Measurements from ENCODE around the gene SPTB.

The SPTB gene

DNA sequence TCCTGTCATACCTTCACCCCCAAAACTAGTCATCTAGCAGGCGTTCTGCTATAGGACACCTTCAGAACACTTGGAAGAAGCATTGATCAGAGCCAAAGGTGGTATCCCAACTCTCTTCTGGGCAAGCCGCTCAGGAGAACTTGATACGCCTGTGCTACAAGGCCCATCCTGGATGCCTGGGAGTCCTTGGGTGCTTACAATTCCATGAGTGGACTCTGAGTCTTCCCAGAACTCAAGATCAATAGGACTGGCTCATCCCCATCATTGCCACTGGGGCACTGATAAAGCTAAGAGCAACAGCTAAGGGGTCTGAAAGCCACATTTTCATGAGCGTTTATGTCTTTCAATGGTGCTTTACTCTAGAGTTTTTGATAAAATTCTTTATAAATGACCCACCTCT is 1.9 kb downstream of the SPTB start:
- Histone ChIP-seq H3K4me1 (ENCODE audit: control insufficient read depth in 2 of 2, insufficient read depth in 1 of 2, low read depth in 1 of 2, low read length in 2 of 2) (peaks cover 0 to 5% of the 10 kb centered on the region in 2 donors), H3K4ac (ENCODE audit: low read length) (no peak overlapping the region), H3K23ac (ENCODE audit: low read depth, low read length, poor library complexity) (no peak overlapping the region), H3K27ac (replicated peaks; ENCODE audit: low read length) (no peak overlapping the region), H3K9me3 (replicated peaks in 1 of 2; ENCODE audit: control insufficient read depth in 2 of 2, insufficient read depth in 1 of 2, low read depth in 1 of 2, low read length in 2 of 2) (no peaks in the 10 kb centered on the region), H4K8ac (ENCODE audit: low read depth, low read length) (no peak overlapping the region), H3K9ac (ENCODE audit: low read depth, low read length, poor library complexity) (no peak overlapping the region), H3K4me2 (ENCODE audit: insufficient read depth, low read length, poor library complexity, severe bottlenecking) (no peak overlapping the region), H2BK5ac (ENCODE audit: low read length) (no peak overlapping the region), H2BK15ac (ENCODE audit: low read length) (no peak overlapping the region), H3K14ac (ENCODE audit: low read length) (no peak overlapping the region), H2AK5ac (ENCODE audit: low read depth, low read length) (no peak overlapping the region), H3K27me3 (ENCODE audit: control insufficient read depth in 3 of 3, insufficient read depth in 3 of 3, low read depth in 1 of 3, low read length in 3 of 3) (peaks cover 5 to 97% (median 31%) of the 10 kb centered on the region in 3 experiments), H2AFZ (ENCODE audit: low read length) (no peak overlapping the region), H4K91ac (ENCODE audit: low read depth, low read length, poor library complexity) (no peak overlapping the region), H3K4me3 (ENCODE audit: low read length in 2 of 2) (no peak overlapping the region), H2BK12ac (ENCODE audit: low read length) (no peak overlapping the region), H3K79me1 (ENCODE audit: low read depth, low read length) (no peaks in the 10 kb centered on the region), H3K36me3 (replicated peaks in 1 of 2; ENCODE audit: control insufficient read depth in 2 of 2, insufficient read depth in 2 of 2, low read length in 2 of 2) (no peaks in the 10 kb centered on the region), H3K18ac (ENCODE audit: low read length) (no peak overlapping the region), H2BK120ac (ENCODE audit: low read depth, low read length) (no peak overlapping the region)
- no CpG with 5 or more reads among the region's 4 CpGs for WGBS, 2 donors (ENCODE audit: extremely low coverage in 2 of 2, insufficient read length in 2 of 2, insufficient replicate concordance in 1 of 2)
- no peak for DNase-seq (ENCODE audit: low spot score)

DNA sequence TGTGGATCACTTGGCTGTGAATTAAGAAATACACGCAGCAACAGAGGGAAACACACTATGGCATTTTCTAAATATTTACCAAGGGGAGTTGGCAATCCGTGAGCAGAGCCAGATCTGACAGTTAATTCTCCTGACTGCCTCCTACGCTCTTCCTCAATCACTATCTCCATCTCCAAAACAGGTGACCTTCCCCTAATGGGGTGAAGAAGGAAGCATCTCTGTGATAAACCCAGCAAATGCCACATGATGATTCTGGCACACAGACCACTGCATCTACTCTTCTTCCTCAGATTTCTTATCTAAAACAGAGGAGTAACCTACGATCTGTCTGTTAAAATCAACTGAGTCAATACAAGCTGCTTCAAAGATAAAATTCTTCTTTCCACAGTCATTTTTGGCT is 4.4 kb downstream of the SPTB start:
- Histone ChIP-seq H4K8ac (ENCODE audit: low read depth, low read length) (no peak overlapping the region), H2BK120ac (ENCODE audit: low read depth, low read length) (no peak overlapping the region), H3K4me2 (ENCODE audit: insufficient read depth, low read length, poor library complexity, severe bottlenecking) (no peak overlapping the region), H2BK15ac (ENCODE audit: low read length) (no peak overlapping the region), H4K91ac (ENCODE audit: low read depth, low read length, poor library complexity) (no peak overlapping the region), H3K27me3 (ENCODE audit: control insufficient read depth in 3 of 3, insufficient read depth in 3 of 3, low read depth in 1 of 3, low read length in 3 of 3) (peaks cover 4 to 94% (median 21%) of the 10 kb centered on the region in 3 experiments), H3K23ac (ENCODE audit: low read depth, low read length, poor library complexity) (no peak overlapping the region), H3K79me1 (ENCODE audit: low read depth, low read length) (no peaks in the 10 kb centered on the region), H3K4me3 (ENCODE audit: low read length in 2 of 2) (no peak overlapping the region), H3K9me3 (replicated peaks in 1 of 2; ENCODE audit: control insufficient read depth in 2 of 2, insufficient read depth in 1 of 2, low read depth in 1 of 2, low read length in 2 of 2) (no peaks in the 10 kb centered on the region), H3K9ac (ENCODE audit: low read depth, low read length, poor library complexity) (no peak overlapping the region), H3K27ac (replicated peaks; ENCODE audit: low read length) (no peak overlapping the region), H3K4me1 (ENCODE audit: control insufficient read depth in 2 of 2, insufficient read depth in 1 of 2, low read depth in 1 of 2, low read length in 2 of 2) (peaks cover 0 to 5% of the 10 kb centered on the region in 2 donors), H2BK12ac (ENCODE audit: low read length) (no peak overlapping the region), H2AFZ (ENCODE audit: low read length) (no peak overlapping the region), H3K36me3 (replicated peaks in 1 of 2; ENCODE audit: control insufficient read depth in 2 of 2, insufficient read depth in 2 of 2, low read length in 2 of 2) (no peaks in the 10 kb centered on the region), H3K14ac (ENCODE audit: low read length) (no peak overlapping the region), H3K18ac (ENCODE audit: low read length) (no peak overlapping the region), H3K4ac (ENCODE audit: low read length) (no peak overlapping the region), H2AK5ac (ENCODE audit: low read depth, low read length) (no peak overlapping the region), H2BK5ac (ENCODE audit: low read length) (no peak overlapping the region)
- no CpG with 5 or more reads among the region's 4 CpGs for WGBS, 2 donors (ENCODE audit: extremely low coverage in 2 of 2, insufficient read length in 2 of 2, insufficient replicate concordance in 1 of 2)
- DNase-seq (ENCODE audit: low spot score): no peak

DNA sequence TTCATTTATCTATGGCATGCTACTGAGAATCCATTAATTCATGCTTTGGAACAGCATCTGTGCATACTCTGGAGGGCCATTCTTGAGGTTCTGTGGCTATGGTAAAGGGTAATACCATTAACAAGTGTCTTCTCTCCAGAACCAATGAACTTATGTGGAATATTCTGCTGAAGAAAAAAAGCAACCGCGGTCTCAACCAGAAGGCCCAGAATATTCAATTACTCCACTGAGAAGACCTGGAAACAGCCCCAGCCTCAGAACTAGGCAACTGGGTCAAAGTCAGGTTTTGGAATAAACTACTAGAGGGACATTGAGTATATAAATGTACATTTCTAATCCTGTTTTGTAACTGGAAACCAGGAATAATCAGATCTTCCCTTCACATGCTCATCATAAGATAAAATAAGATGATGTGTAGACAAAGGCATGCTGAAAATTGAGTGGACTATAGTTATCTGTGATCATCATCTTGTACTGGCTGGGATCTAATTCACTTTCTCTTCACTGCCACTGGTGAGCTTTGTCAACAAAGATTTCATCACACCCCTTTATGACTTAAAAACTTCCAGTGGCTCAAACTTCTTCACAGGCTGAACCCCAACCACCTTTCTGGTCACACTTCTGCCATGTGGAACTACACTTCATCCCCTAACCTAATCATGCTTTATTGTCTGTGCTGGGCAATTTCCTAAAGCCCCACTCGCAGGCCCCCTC is 6.0 kb downstream of the SPTB start:
- Histone ChIP-seq H2BK5ac (ENCODE audit: low read length) (no peak overlapping the region), H3K18ac (ENCODE audit: low read length) (no peak overlapping the region), H3K36me3 (replicated peaks in 1 of 2; ENCODE audit: control insufficient read depth in 2 of 2, insufficient read depth in 2 of 2, low read length in 2 of 2) (no peaks in the 10 kb centered on the region), H3K9ac (ENCODE audit: low read depth, low read length, poor library complexity) (no peak overlapping the region), H3K79me1 (ENCODE audit: low read depth, low read length) (no peaks in the 10 kb centered on the region), H4K91ac (ENCODE audit: low read depth, low read length, poor library complexity) (no peak overlapping the region), H2BK120ac (ENCODE audit: low read depth, low read length) (no peak overlapping the region), H3K14ac (ENCODE audit: low read length) (no peak overlapping the region), H3K4me1 (ENCODE audit: control insufficient read depth in 2 of 2, insufficient read depth in 1 of 2, low read depth in 1 of 2, low read length in 2 of 2) (no peaks in the 10 kb centered on the region), H3K27me3 (ENCODE audit: control insufficient read depth in 3 of 3, insufficient read depth in 3 of 3, low read depth in 1 of 3, low read length in 3 of 3) (peaks cover 0 to 79% (median 11%) of the 10 kb centered on the region in 3 experiments), H2AK5ac (ENCODE audit: low read depth, low read length) (no peak overlapping the region), H3K23ac (ENCODE audit: low read depth, low read length, poor library complexity) (no peak overlapping the region), H3K27ac (replicated peaks; ENCODE audit: low read length) (no peak overlapping the region), H2AFZ (ENCODE audit: low read length) (no peak overlapping the region), H3K4me2 (ENCODE audit: insufficient read depth, low read length, poor library complexity, severe bottlenecking) (no peak overlapping the region), H2BK15ac (ENCODE audit: low read length) (no peak overlapping the region), H2BK12ac (ENCODE audit: low read length) (no peak overlapping the region), H3K4me3 (ENCODE audit: low read length in 2 of 2) (no peak overlapping the region), H4K8ac (ENCODE audit: low read depth, low read length) (no peak overlapping the region), H3K9me3 (replicated peaks in 1 of 2; ENCODE audit: control insufficient read depth in 2 of 2, insufficient read depth in 1 of 2, low read depth in 1 of 2, low read length in 2 of 2) (no peaks in the 10 kb centered on the region), H3K4ac (ENCODE audit: low read length) (no peak overlapping the region)
- WGBS, 2 donors (ENCODE audit: extremely low coverage in 2 of 2, insufficient read length in 2 of 2, insufficient replicate concordance in 1 of 2): no CpG with 5 or more reads among the region's 3 CpGs
- DNase-seq (ENCODE audit: low spot score): no peak

DNA sequence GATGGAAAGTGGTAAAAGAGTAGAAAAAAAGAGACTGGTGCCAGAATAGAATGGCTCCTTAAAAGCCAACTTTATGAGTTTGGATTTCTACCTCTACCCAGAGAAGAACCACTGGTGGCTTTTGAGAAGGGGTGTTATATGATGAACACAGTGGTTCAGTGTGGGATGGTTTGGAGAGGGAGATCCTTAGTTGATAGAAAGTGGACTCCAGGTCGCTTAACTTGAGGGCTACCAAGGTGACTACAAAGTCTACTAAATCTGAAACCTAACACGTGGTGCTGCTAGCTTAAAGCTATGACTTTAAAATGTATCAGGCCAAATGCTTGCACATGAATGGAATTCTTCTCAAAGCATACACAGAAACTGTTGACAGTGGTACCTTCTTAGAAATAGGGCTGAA is 8.4 kb downstream of the SPTB start:
- H3K18ac ChIP-seq (ENCODE audit: low read length): no peak overlapping the region
- no peaks in the 10 kb centered on the region for H3K79me1 ChIP-seq (ENCODE audit: low read depth, low read length)
- H3K36me3 ChIP-seq (replicated peaks in 1 of 2; ENCODE audit: control insufficient read depth in 2 of 2, insufficient read depth in 2 of 2, low read length in 2 of 2): no peaks in the 10 kb centered on the region
- no peak overlapping the region for H3K14ac ChIP-seq (ENCODE audit: low read length)
- no peak overlapping the region for H4K8ac ChIP-seq (ENCODE audit: low read depth, low read length)
- H2BK15ac ChIP-seq (ENCODE audit: low read length): no peak overlapping the region
- no peak overlapping the region for H4K91ac ChIP-seq (ENCODE audit: low read depth, low read length, poor library complexity)
- no peak overlapping the region for H3K23ac ChIP-seq (ENCODE audit: low read depth, low read length, poor library complexity)
- H3K4me1 ChIP-seq (ENCODE audit: control insufficient read depth in 2 of 2, insufficient read depth in 1 of 2, low read depth in 1 of 2, low read length in 2 of 2): peaks cover 0 to 1% of the 10 kb centered on the region in 2 donors
- peaks cover 0 to 75% (median 0%) of the 10 kb centered on the region in 3 experiments for H3K27me3 ChIP-seq (ENCODE audit: control insufficient read depth in 3 of 3, insufficient read depth in 3 of 3, low read depth in 1 of 3, low read length in 3 of 3)
- no peak overlapping the region for H3K9ac ChIP-seq (ENCODE audit: low read depth, low read length, poor library complexity)
- no peaks in the 10 kb centered on the region for H3K9me3 ChIP-seq (replicated peaks in 1 of 2; ENCODE audit: control insufficient read depth in 2 of 2, insufficient read depth in 1 of 2, low read depth in 1 of 2, low read length in 2 of 2)
- no peak overlapping the region for H3K27ac ChIP-seq (replicated peaks; ENCODE audit: low read length)
- no CpG with 5 or more reads among the region's 2 CpGs for WGBS, 2 donors (ENCODE audit: extremely low coverage in 2 of 2, insufficient read length in 2 of 2, insufficient replicate concordance in 1 of 2)
- DNase-seq (ENCODE audit: low spot score): no peak
- no peak overlapping the region for H3K4me3 ChIP-seq (ENCODE audit: low read length in 2 of 2)
- no peak overlapping the region for H3K4me2 ChIP-seq (ENCODE audit: insufficient read depth, low read length, poor library complexity, severe bottlenecking)
- H2BK5ac ChIP-seq (ENCODE audit: low read length): no peak overlapping the region
- H2BK120ac ChIP-seq (ENCODE audit: low read depth, low read length): no peak overlapping the region
- no peak overlapping the region for H2AK5ac ChIP-seq (ENCODE audit: low read depth, low read length)
- no peak overlapping the region for H3K4ac ChIP-seq (ENCODE audit: low read length)
- H2AFZ ChIP-seq (ENCODE audit: low read length): no peak overlapping the region
- H2BK12ac ChIP-seq (ENCODE audit: low read length): no peak overlapping the region
